Panc1 (cell line): ENCODE measurements around the gene RASSF5.

Experiments used
- CTCF ChIP-seq: fragments of 450-650 bp; IDR thresholded peaks from 2 replicates; pipeline ENCODE4 v1.5.1; 2017; ENCODE audit warnings: mild to moderate bottlenecking
- REST ChIP-seq, 2 experiments: IDR thresholded peaks; 2 replicates each; pipeline ENCODE4 v1.6.1; 2011 to 2012; ENCODE audit warnings: low read depth in 2 of 2, control low read depth in 1 of 2, low read length in 1 of 2, mild to moderate bottlenecking in 1 of 2, moderate library complexity in 1 of 2; ENCODE audit not compliant: insufficient read depth in 1 of 2

GRCh38 chr1:206488466-206488865, 18.9 kb upstream of the RASSF5 start:
- TF ChIP-seq CTCF (no peak), REST (IDR thresholded peaks at IDR 0.05; ENCODE audit: insufficient read depth in 1 of 2, low read depth in 2 of 2, low read length in 1 of 2) (no peak)
